Activated naive CD4-positive, alpha-beta T cell treated with anti-CD3 and anti-CD28 coated beads, Interleukin-2, amount 50 U/mL, for 16 hours (primary cell): ENCODE results near the gene UST.

Experiments used
- DNase-seq: peaks from one replicate; pipeline ENCODE4 v3.0.0-alpha.2; 2020

The UST gene, protein sequence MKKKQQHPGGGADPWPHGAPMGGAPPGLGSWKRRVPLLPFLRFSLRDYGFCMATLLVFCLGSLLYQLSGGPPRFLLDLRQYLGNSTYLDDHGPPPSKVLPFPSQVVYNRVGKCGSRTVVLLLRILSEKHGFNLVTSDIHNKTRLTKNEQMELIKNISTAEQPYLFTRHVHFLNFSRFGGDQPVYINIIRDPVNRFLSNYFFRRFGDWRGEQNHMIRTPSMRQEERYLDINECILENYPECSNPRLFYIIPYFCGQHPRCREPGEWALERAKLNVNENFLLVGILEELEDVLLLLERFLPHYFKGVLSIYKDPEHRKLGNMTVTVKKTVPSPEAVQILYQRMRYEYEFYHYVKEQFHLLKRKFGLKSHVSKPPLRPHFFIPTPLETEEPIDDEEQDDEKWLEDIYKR

DNA sequence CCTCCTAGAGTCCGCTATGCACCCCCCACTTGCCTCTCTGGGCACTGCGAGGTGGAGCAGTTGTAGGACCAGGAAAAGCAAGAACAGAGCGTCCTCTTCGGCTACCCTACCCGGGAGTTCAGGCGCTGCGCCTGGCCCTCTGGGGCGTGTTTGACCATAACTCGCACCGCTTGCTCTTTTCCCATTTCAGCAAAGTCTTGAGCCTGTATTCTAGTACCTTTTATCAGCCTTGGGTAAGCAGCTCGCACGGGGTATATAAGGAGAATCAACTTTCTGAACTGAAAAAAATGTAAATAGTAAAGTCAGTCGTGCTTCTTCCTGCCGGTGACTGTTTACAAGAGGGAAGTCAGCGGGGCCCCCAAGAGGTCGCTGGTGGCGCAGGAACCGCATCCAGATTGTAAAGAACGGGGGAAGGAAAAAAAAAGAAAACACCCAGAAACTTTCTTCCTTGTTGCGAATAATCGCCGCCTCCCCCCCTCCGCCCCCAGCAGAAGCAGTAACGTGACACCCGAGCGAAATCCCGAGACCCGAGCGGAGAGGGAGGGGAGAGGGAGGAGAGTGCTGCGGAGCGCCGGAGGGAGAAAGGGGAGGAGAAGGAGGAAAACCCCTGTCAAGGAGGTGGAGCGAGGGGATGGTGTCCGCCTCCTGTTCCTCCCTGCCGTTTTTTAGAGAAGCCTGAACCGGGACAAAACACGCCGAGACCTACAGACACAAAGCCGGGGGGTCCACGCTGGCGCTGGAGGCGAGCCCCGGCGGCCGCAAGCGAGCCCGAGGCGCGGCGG lies at the start of gene UST:
Gene UST (plus strand): TSS at position 668 of the 782 bp plus-strand sequence. CDS start 401 bp downstream, outside the sequence.
- DNase-seq, result no peak

DNA sequence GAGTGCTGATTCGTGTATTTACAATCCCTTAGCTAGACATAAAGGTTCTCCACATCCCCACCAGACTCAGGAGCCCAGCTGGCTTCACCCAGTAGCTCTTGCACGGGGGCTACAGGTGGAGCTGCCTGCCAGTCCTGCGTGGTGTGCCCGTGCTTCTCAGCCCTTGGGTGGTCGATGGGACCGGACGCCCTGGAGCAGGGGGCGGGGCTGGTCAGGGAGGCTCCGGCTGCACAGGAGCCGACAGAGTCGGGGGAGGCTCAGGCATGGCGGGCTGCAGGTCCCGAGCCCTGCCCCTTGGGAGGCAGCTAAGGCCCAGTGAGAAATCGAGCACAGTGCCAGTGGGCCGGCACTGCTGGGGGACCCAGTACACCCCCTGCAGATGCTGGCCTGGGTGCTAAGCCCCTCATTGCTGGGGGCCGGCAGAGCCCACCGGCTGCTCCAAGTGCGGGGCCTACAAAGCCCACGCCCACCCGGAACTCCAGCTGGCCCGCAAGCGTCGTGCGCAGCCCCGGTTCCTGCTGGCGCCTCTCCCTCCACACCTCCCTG lies 48.9 kb upstream of the UST start:
- no peak for DNase-seq

DNA sequence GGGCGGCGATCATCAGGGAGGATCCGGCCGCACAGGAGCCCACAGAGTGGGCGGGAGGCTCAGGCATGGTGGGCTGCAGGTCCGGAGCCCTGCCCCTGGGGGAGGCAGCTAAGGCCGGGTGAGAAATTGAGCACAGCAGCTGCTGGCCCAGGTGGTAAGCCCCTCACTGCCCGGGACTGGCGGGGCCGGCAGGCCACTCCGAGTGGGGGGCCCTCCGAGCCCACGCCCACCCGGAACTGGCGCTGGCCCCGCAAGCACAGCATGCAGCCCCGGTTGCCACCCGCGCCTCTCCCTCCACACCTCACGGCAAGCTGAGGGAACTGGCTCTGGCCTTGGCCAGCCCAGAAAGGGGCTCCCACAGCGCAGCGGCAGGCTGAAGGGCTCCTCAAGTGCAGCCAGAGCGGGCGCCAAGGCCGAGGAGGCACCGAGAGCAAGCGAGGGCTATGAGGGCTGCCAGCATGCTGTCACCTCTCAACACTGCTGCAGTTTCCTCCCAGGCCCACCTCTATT lies 48.1 kb upstream of the UST start:
- no peak for DNase-seq

DNA sequence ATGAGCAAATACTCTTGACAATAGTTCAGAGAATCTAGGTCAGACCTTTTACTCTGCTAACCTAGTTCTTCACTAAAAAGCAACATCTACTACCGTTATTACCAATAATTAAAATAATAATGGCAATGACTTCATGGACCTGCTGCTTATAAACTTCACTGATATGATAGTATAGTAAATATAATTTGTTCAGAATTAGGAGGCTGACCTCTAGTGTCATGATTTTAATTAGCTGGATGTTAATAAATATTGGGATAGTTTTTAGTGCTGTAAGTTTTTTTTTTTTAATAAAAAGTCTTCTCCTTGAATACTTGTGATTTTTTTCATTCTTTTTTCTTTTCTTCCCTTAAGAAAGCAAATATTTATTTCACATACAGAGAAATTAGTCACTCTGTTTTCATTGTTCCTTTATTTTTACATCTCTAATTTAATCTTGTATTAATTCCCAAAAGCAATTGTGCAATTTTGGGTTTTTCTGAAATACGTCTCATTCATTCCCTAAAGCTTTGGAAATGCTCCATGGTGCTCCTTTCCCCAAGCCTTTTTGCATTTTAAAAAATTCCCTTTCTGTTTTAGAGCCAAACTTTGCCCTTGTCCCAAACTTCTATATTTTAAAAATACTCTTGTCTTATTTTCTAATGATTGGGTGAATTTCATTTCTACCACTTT lies 46.6 kb upstream of the UST start:
- no peak for DNase-seq

DNA sequence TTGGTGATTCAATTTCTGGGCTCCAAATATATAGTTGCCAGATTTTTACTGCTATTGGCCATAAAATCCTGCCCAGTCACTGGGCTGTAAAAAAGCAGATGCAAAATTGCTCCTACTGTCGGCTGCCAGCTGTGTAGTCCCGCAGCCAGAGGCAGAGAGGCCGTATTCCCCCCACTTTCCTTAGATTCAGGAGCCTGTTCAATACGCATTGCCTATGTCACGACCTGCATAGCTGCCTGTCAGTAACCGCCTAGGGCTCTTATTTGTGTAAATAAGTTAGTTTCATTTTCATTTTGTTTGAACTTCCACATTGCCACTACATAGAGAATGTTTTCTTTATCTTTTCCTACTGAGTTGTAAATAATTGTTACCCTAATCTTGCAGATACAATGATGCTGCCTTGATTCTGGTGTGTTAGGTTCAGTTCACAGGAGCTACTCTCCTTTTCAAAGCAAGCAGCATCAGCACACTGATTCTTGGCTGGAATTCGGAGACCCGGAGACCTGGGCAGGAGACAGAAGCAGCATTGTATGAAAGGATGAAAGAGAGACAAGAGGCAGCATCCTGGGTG lies 46.0 kb upstream of the UST start:
- DNase-seq, result no peak

DNA sequence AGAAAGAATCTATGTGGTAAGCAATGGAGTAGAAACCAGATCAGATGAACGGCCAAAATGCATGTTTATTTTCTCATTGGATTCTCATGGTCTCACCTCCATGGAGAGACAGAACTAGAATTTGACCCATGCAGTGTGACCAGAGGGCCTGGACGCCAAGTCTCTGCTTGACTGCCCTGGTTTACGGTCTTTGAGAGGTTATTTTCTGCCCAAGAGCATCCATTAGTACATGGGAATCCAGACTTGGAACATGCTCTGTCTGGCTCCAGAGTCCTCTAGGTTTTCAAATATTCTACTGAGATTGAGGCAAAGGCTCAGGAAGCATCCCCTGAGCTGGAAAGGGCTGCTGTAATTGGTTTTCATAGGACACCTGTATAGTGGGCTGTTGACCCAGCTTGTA lies 45.5 kb upstream of the UST start:
- DNase-seq, result no peak

DNA sequence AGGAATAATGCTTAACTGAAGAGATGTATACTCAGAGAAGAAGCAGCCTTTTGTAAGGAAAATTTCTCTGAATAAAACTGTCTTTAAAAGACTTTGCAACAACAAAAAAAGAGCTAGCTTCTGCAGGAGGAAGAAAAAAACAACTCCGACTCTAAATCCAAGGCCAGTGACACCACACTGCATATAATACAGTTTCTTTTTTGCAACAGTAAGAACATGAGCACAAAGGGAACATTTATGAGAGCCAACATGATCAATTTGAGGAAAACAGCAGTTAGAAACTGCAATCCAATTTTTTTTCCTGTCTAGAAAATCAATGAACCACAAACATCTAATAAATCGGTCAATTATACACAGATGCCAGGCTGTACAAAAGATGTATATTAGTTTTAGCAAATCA lies 42.9 kb upstream of the UST start:
- DNase-seq, result no peak

DNA sequence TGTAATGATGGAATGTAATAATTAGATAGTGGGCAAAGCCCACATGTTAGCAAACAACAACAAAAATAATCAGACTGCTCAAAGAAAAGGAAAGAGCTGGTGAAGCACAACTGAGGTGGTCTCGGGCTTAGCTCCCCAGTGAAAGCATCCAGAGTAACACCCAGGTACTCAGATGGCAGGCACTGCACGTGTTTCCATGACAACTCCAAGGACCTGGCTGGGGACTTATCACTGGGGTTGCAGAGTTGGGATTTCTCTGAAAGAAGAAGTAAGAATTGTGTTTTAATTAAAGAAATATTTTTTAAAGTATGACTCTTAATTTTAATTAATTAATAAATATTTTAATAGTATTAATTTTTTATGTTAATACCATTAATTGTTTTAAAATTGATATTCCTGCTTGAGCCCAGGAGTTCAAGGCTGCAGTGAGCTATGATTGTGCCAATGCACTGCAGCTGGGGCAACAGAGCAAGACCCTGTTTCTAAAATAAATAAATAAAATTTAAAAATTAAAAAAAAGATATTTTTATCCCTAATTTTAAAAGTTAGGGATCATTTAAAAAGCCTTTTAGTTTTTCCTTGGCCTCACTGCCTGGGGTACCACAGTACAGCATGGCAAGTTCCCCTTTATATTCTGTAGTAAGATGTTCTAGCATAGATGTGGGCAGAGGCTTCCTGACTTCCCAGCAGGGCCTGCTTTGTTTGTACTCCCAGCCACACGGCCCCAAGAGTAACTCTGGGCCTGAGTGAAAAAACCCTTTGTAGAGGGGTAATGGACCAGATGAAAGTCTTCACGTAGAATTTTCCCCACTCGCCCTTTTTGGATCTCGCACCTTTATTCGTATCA lies 42.2 kb upstream of the UST start:
- DNase-seq, result no peak

DNA sequence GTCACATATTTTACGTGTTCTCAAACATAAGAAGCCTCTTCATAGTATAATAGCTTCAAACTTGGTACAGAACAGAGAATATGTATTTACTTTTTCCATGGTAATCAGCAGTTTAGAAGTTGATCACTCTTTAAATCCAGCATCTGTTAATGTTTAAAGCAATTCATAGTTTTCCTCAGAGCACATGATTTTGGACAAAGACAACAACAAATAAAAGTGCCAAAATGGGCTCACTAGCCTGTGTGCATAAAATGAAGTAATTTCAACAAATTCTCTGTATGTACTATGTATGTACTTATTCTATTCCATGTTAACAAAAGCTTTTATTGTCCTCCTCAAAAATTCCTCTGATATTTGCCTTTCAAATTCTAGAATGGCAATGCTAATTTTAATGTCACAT lies 38.1 kb upstream of the UST start:
- no peak for DNase-seq

DNA sequence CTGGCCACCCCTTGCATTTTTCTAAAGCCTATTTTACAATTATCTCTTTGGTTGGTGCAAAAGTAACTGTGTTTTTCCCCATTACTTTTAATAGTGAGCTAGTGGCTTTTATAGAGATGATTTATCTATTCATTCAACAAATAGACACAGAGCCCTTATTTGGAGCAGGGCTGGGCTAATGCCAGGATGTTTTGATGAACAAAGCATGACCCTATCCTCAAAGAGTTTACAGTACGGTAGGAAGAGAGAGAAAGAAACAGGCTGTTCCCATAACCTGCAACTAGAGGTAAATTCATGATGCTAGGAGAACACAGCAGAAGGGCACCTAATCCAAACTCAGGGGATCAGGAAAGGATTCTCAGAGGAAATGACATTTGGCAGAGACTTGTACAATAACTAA lies 37.3 kb upstream of the UST start:
- DNase-seq, result no peak

DNA sequence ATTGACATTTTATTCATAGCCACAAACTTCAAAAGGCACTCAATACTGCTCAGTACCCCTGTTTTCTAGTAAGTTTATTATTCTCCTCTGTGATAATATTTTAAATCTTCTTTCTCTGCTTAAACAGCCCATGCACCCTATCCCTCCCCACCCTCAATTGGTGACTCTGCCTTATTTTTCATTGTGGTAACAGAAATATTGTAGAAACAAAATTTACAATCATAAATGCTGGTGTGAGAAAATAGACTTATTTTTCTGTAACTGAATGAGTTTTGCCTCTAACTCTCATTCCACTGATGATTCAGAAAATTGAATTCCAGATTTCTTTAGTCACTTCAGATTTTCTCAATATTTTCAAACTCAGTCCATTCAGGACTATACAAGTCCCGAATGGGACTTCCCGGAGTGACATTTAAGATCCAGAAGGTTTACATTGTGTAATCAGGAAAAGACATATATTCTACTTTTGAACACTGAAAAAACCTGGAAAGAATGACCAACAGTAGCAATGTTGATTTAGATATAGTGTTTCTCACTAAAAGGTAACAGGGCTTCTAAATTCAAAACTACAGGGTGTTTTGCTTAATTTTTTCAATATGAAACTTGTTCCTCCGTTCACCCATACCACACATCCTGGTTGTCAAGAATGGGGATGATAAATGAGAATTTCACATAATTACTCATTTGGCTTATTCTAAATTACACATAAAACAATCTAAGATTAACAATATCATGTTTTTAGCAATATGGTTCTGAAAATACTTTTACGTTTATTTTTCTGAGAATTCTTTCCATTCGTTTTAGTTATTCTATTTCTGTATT lies 34.8 kb upstream of the UST start:
- no peak for DNase-seq

DNA sequence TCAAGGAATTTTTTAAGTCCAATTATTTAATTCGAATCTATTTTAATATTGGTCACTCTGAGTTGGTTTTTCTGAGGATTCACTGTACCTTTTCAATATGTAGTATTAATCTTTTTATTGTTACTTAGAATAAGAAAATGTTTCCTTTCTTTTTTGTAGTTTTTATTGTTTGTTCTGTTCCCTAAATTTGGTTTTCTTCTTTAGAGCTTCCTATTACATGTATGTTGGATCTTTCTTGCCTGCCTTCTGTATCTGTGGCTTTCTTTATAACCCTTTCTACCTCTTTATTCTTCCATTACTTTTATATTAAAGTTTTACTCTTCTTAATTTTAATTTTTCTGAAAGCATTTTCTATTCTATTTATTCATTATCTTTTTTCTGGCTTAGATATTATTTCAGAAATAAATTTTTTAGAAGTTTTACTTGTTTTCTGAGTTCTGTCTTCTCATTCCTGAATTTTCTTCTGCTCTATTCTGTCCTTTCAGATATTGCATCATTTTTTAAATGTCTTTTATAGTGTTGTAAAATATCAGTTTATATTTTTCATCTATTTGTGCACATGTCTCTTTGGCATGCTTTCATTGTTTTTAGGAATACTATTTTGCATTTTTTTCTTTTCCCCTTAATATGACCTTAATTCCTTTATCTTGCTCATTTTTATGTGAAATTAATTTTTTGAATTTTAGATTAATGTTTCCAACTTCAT lies 33.6 kb upstream of the UST start:
- no peak for DNase-seq

DNA sequence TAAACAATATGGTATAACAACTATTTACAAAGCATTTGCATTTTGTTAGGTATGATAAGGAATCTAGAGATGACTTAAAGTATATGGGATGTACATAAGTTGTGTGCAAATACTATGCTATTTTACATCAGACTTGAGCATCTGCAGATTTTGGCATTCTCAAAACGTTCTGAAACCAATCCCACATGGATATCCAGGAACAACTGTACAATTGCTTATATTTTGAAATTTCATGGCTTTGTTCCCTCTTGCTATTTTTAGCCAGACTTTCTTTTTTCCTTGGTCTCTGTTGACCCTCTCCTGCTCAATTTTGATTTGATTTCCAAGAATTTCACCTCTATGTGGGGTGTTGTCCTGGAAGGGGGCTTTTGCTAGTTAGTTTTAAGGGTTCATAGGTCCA lies 32.9 kb upstream of the UST start:
- no peak for DNase-seq

DNA sequence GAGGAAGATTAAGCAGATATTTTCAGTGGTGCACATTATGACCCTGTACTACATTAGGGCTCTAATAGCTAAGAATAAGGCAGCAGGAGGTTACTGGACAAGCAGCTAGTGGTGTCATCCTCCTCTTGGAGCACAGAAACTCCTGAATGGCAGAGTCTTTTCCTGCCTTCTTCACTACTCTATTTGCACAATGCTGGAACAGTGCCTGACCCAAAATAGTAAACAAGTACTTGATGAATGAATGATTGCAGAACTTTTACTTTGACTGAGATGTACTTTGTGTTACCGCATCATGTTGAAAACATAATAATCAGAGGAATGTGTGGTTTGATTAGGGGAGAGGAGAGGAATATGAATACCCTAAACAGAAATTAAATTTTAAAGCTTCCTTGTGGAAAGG lies 30.0 kb upstream of the UST start:
- DNase-seq, result no peak

DNA sequence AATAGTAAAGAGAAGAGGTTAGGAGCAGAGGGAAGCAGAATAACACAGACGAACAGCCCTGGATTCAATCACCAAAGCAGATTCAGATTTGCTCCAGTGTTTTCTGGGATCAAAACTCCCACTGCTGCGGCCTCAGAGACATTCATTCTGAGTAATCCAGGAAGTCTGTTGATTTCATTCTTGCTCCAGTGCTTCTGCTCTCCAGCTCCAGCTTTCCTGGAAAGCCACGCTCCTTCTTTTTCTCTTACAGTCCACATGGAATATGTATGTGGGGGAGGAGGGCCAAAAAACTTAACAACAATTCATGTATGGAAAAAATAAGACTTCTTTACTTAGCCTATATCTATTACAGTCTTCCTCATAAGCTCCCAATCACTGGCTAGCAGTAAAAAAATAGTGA lies 26.4 kb upstream of the UST start:
- DNase-seq, result no peak

DNA sequence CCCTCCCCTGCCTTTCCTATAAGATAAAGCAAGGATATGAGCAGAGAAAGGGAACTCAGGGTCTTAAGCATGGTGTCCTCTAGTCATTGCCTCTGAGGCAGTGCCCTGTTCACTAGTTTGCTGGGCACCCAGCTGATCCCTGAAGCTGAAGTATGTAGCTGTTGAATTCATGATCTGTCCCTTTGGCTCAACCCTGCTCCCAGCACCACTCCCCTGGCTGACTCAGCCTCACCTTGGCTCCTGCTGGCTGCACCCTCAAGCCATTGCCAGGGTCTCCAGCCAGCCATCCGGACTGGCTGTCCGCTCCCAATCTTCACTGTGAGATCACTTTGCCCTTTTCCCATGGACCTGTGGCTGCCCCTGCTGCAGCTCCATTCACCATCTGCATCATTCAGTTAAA lies 25.9 kb upstream of the UST start:
- DNase-seq, result no peak

DNA sequence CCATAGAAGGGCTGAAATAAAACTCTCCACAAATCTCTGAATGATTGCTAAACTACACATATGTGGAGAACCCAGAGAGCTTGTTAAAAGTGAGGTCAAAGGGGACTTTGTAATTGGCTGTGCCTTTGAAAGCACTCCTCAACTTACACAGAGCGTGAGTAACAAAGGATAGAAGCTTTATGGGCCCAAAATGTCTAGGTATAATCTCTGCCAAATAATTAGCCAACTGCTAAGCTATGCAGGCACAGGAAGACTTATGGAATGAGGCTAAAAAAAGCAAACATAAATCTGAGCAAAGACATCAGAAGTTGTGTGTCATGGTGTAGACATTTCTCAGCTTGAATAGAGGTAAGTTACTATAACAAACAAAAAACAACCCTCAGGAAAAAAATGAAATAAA lies 23.3 kb upstream of the UST start:
- no peak for DNase-seq

DNA sequence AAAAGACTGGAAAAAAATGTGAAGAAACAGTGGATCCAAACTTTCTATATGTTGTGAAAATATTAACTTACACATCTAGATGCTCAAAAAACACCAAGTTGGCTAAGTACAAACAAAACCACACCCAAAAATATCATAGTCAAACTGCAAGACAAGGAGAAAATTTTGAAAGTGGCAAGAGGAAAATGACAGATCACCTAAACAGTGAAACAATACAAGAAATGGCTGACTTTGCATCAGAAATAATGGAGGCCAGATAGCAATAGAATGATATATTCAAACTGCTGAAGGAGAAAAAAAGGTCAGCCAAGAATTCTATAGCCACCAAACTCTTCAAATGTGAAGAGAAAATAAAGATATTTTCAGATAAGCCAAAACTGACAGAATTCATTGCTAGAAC lies 22.4 kb upstream of the UST start:
- DNase-seq, result no peak

DNA sequence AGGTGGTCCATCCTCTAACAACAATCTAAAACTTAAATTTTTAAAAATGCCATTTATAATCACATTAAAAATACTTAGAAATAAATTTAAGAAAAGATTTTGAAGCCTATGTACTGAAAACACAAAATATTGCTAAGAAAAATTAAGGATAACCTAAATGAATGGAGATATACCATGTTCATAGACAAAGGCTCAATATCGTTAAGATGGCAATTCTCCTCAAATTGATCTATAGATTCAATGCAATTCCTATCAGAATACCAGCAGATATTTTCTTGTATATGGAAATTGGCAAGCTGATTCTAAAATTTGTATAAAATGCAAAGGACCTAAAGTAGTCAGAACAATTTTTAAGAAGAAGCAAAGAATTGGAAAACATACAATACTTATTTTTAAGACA lies 19.7 kb upstream of the UST start:
- DNase-seq, result no peak

DNA sequence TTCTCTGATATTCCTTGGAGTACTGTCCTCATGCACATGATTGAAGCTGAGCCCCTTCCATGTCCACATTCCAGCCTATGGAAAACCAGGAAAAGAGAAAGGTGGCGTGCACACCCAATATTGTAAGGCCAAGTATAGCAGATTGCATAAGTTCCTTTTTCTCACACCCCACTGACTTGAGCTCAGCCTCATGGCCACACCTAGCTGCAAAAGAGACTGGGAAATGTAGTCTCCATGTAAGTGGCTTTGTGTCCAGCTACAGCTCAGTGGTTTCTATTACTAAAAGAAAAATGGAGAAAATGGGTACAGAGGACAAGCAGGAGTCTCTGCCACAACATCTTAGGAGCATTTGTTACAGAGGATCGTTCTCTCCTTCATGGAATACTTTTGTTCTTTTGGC lies 10.8 kb upstream of the UST start:
- DNase-seq, result no peak
